GM19025 (cell line): ENCODE results near the gene NKAIN2.
"Not testable (repeated sequence)": the region's sequence is repeated elsewhere in the genome, so short reads cannot be mapped to it uniquely, and the experiment has no call there.

Experiments used
- ATAC-seq: cut with Tn5 transposase; IDR thresholded peaks from one replicate; pipeline ENCODE4 v1.9.1; 2021; ENCODE audit warnings: mild to moderate bottlenecking, low read depth, moderate library complexity; ENCODE audit not compliant: unreplicated experiment

The NKAIN2 gene

GRCh38 chr6:123953920-123954319 is 150.3 kb downstream of the NKAIN2 start:
- no peak for ATAC-seq

GRCh38 chr6:123956492-123957139 is 153.0 kb downstream of the NKAIN2 start:
- no peak for ATAC-seq

GRCh38 chr6:123962508-123962907 is 158.8 kb downstream of the NKAIN2 start:
- ATAC-seq, result no peak

- no peak for ATAC-seq
Observed at GRCh38 chr6:123965894-123966293, 162.2 kb downstream of the NKAIN2 start.

GRCh38 chr6:123966618-123967017 is 163.0 kb downstream of the NKAIN2 start:
- ATAC-seq, result no peak

- ATAC-seq, result no peak
Observed at GRCh38 chr6:123967905-123968304, 164.2 kb downstream of the NKAIN2 start.

GRCh38 chr6:123972600-123973294 is 169.1 kb downstream of the NKAIN2 start:
- ATAC-seq, result no peak

- ATAC-seq, result no peak
Observed at GRCh38 chr6:123980311-123980710, 176.6 kb downstream of the NKAIN2 start.

- no peak for ATAC-seq
Observed at GRCh38 chr6:123986938-123987337, 183.3 kb downstream of the NKAIN2 start.

- not testable (repeated sequence) for ATAC-seq
Observed at GRCh38 chr6:123989918-123990317, 186.3 kb downstream of the NKAIN2 start.

- ATAC-seq, result no peak
Observed at GRCh38 chr6:123990376-123990775, 186.7 kb downstream of the NKAIN2 start.

- no peak for ATAC-seq
Observed at GRCh38 chr6:123994168-123994567, 190.5 kb downstream of the NKAIN2 start.

- no peak for ATAC-seq
Observed at GRCh38 chr6:123994891-123995635, 191.4 kb downstream of the NKAIN2 start.

GRCh38 chr6:123997223-123997622 is 193.6 kb downstream of the NKAIN2 start:
- ATAC-seq, result no peak

GRCh38 chr6:124002377-124003081 is 198.9 kb downstream of the NKAIN2 start:
- ATAC-seq, result no peak

- ATAC-seq, result no peak
Observed at GRCh38 chr6:124007266-124007665, 203.6 kb downstream of the NKAIN2 start.

- ATAC-seq, result no peak
Observed at GRCh38 chr6:124008000-124008987, 204.6 kb downstream of the NKAIN2 start.

GRCh38 chr6:124008988-124009765 is 205.5 kb downstream of the NKAIN2 start:
- no peak for ATAC-seq

- no peak for ATAC-seq
Observed at GRCh38 chr6:124010574-124010973, 206.9 kb downstream of the NKAIN2 start.
